Left forelimb (tissue), 1 donor: ENCODE data around the gene FOXB2.
"Not testable (repeated sequence)": the region's sequence is repeated elsewhere in the genome, so short reads cannot be mapped to it uniquely, and the experiment has no call there.

ENCODE experiments used
- DNase-seq: peaks from one replicate; pipeline ENCODE4 v3.0.0-alpha.2; 2018; ENCODE audit warnings: low spot score

FOXB2 gene

GRCh38 chr9:77019236-77019925 lies at the start of gene FOXB2:
Gene FOXB2 (plus strand): TSS chr9:77019655. CDS start chr9:77019655, 0 bp downstream.
- peak; percentile 65 for DNase-seq

DNA sequence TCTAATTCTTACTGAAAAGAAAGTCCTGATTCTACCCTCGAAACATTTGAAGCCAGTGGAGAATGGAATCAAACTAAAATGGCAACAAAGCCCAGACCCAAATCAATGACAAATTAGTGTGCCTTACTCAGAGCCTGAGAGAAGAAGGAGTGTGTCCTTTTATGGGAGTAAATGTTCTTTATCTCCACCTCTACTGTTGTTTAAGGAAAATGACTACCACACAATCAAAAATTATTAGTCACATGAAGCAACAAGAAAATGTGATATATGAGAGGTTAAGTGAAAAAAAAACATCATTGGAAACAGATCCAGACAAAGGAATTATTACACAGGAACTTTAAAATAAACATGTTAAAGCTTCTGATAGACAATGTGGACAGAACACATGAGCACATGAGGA lies 49.7 kb upstream of the FOXB2 start:
- no peak for DNase-seq

DNA sequence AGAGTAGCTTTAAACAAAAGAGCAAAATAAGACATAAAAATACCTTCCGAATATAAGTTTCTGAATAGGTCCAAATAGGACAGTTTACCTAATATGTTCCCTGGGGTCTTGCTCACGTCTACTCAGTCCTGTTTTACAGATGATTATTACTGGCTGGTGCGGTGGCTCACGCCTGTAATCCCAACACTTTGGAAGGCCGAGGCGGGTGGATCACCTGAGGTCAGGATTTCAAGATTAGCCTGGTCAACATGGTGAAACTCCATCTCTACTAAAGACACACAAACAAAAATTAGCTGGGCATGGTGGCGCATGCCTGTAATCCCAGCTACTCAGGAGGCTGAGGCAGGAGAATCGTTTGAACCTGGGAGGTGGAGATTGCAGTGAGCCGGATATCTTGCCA lies 40.6 kb upstream of the FOXB2 start:
- not testable (repeated sequence) for DNase-seq

GRCh38 chr9:76980566-76980965 lies 38.9 kb upstream of the FOXB2 start:
- no peak for DNase-seq

DNA sequence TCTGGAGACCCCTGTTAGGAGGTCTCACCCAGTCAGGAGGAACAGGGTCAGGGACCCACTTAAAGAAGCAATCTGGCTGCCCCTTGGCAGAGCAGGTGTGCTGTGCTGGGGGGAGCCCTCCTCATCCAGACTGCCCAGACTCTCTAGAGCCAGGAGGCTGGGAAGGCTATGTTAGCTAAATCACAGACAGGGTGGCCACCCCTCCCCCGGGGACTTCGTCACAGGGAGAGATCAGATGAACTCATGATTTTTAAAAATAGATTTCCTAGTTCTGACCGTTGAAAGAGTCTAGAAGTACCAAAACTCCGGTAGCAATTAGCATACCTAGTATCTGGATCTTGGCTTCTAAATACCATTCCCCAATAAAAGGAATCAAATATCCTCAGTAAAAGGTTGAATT lies 35.0 kb upstream of the FOXB2 start:
- no peak for DNase-seq

DNA sequence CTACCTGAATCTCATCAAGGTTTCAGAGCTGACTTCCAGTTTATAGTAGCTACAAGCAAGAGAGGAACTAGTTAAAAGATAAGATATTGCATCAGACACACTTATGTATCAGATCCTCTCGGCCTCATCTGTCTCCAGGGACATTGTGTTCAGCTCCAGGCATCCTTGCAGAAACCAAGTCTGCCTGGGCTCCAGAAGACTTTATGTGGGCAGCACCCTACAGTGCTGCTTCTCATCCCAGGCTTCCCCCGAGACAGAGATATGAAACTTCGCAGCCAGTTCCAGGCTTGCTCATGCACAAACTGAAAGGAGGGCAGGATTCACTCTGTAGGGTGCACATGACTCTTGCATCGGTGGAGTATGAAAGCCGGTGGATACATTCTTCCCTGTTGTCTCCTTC lies 33.9 kb upstream of the FOXB2 start:
- DNase-seq = no peak

- DNase-seq = no peak
Measured at GRCh38 chr9:76987594-76988200, 31.8 kb upstream of the FOXB2 start.

DNA sequence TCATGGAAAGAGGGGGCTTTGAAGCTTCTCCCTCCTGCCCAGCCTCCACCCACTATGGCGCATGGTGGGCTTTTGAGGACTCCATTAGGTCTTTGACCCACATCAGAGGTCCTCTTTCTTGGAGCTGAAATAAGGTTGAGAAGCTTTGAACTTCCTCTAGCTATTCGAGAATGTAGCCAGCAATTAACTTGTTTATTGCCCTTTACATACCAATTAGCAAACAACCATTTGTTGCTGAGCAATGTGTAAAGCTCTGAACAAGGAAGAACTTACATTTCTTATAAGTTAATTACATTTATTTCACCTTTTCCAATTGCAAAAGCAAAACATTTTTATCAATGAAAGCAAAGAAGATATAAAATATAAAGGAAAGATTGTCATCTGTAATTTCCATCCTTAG lies 30.5 kb upstream of the FOXB2 start:
- DNase-seq = no peak

DNA sequence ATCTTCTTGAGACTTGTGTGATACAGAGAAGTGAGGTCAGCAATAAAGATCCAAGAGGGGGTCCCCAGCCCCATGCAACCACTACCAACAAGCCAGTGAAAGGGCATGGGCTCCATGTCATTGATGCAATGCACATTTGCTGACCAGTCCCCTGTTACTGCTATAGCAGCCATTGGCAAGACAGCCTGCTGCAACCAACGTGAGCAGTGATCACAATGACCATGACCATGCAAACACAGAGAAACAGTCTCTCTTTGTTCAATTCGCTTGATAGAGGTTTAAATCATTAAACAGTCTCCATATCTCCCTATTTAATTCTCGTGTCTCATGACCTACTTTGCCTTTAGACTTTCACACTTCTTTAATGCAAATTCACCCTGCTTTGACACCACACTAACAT lies 30.0 kb upstream of the FOXB2 start:
- DNase-seq = no peak

GRCh38 chr9:76996700-76997099 lies 22.8 kb upstream of the FOXB2 start:
- no peak for DNase-seq

DNA sequence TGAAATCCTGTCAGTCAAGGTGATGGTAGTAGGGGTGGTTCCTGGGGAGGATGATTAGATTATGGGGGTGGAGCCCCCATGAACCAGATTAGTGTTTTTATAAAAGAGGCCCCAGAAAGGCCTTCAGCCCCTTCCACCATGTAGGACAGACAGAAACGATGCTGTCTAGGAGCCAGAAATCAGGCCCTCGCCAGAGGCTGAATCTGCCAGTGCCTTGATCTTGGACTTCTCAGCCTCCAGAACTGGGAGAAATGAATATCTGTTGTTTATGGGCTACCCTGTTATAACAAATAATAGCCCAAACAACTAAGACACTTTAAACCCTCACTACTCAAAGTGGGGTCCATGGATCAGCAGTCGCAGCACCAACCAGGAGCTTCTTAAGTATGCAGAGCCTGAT lies 20.2 kb upstream of the FOXB2 start:
- DNase-seq = no peak

DNA sequence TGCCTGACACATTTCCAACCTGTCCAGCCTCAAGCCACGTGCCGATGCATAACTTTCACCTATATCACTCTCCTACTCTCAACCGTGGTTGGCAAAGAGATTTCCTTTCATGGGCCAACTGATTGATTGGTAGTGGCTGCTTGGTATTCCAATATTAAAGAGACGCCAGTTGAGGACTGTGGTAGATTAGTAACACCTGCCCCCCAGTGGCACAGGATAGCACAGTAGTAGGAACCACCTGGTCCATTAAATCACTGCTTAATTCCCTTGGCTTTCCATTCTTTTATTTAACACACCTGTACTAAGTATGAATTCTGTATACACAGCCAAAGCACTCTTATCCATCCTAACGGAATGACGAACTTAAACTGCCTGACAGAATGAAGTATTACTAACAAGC lies 19.1 kb upstream of the FOXB2 start:
- no peak for DNase-seq

GRCh38 chr9:77003366-77003765 lies 16.1 kb upstream of the FOXB2 start:
- no peak for DNase-seq

- no peak for DNase-seq
Measured at GRCh38 chr9:77005216-77005615, 14.2 kb upstream of the FOXB2 start.

GRCh38 chr9:77010527-77010926 lies 8.9 kb upstream of the FOXB2 start:
- no peak for DNase-seq

- DNase-seq = peak; percentile 80
Measured at GRCh38 chr9:77011973-77012821, 7.3 kb upstream of the FOXB2 start.

DNA sequence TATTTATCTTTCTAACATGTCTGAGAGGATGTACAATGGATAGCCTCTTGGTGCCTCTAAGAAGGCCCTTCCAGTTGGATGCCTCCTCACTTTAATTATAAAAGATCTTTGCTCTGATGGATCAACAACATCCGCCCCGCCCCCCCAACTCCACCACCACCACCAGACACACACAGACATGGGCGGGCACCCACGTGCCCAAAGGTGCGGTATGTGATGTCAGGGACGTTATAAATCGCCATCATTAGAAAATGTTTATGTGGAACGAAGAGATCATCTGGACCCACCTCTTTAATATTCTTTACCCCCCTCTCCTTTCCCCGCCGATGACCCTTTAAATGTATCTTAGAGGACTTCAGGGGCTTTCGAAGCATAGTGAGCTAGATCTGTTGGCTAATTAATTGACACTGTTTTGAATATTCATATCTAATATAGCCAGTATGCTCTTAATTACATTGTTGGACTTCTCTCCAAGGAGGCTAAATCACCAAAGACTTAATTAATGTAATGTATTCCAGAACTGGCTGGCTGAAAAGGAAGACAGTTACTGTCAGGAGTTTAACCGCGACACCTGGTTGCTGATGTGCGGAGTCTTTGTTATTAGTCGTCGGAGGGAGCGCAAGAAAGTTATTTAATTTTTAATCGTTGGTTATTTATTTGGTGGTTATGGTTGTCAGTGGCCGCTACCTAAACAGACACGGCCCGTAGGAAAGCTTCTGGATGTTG lies 6.1 kb upstream of the FOXB2 start:
- DNase-seq = no peak

- DNase-seq = no peak
Measured at GRCh38 chr9:77013932-77014596, 5.4 kb upstream of the FOXB2 start.

DNA sequence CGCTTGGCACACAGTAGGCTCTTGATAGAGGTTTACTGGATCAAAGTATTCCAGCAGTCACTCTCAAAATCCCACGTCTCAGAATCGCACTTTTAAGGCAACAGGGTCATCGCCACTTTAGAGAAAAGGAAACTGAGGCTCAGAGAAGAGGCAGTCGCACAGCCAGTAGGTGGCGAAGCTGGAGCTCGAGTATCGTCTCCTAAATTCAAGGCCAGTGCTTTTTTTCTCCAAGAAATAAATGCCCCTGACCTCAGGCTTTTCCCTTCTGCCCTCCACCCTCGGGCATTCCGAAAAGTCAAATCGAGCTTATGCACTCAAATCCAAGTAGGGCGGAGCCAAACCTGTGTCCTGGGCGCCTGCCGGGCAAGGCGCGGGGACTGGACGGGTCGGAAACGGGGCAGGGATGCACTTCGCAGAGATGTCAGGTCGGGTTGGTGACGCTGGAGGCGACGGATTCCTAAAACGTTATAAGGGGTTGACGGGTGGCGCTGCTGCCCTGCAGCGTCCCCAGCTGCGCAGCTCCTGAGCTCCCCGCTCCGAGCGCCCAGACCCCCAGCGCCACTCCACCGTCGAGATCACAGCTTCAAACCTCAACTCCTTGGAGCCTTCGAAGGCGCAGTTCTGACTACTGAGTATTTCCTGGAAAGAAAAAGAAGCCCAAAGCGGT lies 4.7 kb upstream of the FOXB2 start:
- DNase-seq = no peak

GRCh38 chr9:77015327-77016048 lies 4.0 kb upstream of the FOXB2 start:
- no peak for DNase-seq

GRCh38 chr9:77016121-77016525 lies 3.3 kb upstream of the FOXB2 start:
- DNase-seq = no peak
